ENCODE data around the gene FAM81B.
"Not testable (repeated sequence)": the region's sequence is repeated elsewhere in the genome, so short reads cannot be mapped to it uniquely, and the experiment has no call there.

The FAM81B gene

GRCh38 chr5:95390812-95391492, at the start of gene FAM81B:
FAM81B (plus strand) TSS chr5:95391366; CDS start chr5:95391390, 24 bp downstream.
- DNase-seq (ENCODE audit: low read depth in 1 of 2, low spot score in 1 of 2), result no peak

DNA sequence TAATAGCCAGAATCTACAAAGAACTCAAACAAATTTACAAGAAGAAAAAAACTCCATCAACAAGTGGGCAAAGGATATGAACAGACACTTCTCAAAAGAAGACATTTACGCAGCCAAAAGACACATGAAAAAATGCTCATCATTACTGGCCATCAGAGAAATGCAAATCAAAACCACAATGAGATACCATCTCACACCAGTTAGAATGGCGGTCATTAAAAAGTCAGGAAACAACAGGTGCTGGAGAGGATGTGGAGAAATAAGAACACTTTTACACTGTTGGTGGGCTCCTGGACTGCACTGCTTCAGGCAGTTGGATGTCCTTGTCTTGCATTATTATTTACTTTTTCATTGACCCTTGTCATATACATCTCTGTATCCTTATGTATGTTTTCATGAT, 49.7 kb upstream of the FAM81B start:
- not testable (repeated sequence) for DNase-seq (ENCODE audit: low read depth in 1 of 2, low spot score in 1 of 2)

GRCh38 chr5:95347506-95348120, 43.6 kb upstream of the FAM81B start:
- DNase-seq (ENCODE audit: low read depth in 1 of 2, low spot score in 1 of 2), result no peak

DNA sequence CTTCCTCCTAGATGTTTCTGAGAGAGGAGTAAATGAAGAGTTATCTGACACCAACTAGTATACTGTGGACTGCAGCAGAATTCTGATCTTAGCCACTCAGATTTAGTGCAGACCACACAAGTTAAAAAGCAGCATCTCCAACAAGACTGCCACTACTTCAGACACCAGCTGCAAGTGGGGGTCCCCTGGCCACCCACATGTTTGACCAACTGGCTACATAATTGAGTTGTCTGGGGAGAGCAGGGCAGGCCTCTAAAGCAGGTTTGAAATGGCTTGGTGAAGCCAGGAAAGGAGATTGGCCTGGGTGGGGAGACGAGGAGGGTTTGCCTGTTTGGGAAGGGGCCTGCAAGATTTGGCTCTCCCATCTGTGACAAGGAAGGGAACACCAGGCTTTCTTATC, 40.5 kb upstream of the FAM81B start:
- DNase-seq (ENCODE audit: low read depth in 1 of 2, low spot score in 1 of 2), result no peak

- no peak for DNase-seq (ENCODE audit: low read depth in 1 of 2, low spot score in 1 of 2)
These were observed 38.5 kb upstream of the FAM81B start for GRCh38 chr5:95352691-95353090.

- DNase-seq (ENCODE audit: low read depth in 1 of 2, low spot score in 1 of 2), result no peak
These were observed 32.8 kb upstream of the FAM81B start for GRCh38 chr5:95358320-95358719.

DNA sequence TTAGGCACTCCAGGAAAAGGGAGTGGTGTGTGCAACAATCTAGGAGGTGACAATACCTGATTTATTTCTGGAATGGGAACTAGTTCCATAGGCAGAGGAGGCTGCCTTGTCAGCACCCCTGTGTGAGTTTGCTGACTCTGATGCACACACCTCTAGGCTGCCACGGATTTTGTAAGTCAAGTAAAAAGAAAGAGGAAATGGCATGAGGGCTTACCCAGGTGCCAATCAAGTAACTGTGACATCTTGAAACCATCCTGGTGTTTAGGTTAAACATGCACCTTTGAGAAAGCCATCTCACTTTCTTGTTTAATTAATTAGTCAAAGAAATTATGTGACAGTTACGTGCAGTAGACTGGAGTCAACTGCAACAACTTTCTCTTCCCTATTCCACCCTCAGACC, 32.3 kb upstream of the FAM81B start:
- DNase-seq (ENCODE audit: low read depth in 1 of 2, low spot score in 1 of 2), result no peak

DNA sequence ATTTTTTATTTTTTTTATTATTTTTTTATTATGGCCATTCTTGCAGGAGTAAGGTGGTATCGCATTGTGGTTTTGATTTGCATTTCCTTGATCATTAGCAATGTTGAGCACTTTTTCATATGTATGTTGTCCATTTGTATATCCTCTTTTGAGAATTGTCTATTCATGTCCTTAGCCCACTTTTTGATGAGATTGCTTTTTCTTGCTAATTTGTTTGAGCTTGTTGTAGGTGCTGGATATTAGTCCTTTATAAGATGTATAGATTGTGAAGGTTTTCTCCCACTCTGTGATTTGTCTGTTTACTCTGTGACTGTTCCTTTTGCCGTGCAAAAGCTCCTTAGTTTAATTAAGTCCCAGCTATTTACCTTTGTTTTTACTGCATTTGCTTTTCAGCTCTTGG, 30.5 kb upstream of the FAM81B start:
- not testable (repeated sequence) for DNase-seq (ENCODE audit: low read depth in 1 of 2, low spot score in 1 of 2)

DNA sequence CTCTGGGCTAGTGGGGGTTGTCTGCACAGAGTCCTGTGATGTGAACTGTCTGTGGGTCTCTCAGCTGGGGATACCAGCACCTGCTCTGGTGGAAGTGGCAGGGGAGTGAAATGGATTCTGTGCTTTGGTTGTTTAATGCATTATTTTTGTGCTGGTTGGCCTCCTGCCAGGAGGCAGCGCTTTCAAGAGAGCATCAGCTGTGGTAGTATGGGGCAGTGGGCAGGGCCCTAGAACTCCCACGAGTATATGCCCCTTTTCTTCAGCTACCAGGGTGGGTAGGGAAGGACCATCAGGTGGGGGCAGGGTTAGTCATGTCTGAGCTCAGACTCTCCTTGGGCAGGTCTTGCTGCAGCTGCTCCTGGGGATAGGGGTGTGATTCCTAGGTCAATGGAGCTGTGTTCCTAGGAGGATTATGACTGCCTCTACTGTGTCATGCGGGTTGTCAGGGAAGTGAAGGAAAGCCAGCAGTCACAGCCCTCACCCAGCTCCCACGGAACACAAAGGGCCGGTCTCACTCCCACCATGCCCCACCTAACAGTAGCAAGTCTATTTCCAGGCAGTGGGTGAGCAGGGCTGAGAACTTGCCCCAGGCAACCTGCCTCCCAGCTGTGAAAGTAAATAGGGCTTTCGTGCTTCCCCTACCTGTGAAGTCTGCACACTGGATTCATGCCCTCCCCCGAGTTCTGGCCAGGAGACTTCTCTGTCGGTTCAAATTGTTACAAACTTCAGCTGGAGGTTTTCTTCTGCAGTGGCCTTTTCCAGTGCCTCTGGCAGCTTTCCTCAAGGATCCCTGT, 25.7 kb upstream of the FAM81B start:
- DNase-seq (ENCODE audit: low read depth in 1 of 2, low spot score in 1 of 2), result no peak

GRCh38 chr5:95369782-95370181, 21.4 kb upstream of the FAM81B start:
- no peak for DNase-seq (ENCODE audit: low read depth in 1 of 2, low spot score in 1 of 2)

- DNase-seq (ENCODE audit: low read depth in 1 of 2, low spot score in 1 of 2), result no peak
These were observed 17.1 kb upstream of the FAM81B start for GRCh38 chr5:95374061-95374460.

GRCh38 chr5:95375591-95375990, 15.6 kb upstream of the FAM81B start:
- DNase-seq (ENCODE audit: low read depth in 1 of 2, low spot score in 1 of 2), result no peak

DNA sequence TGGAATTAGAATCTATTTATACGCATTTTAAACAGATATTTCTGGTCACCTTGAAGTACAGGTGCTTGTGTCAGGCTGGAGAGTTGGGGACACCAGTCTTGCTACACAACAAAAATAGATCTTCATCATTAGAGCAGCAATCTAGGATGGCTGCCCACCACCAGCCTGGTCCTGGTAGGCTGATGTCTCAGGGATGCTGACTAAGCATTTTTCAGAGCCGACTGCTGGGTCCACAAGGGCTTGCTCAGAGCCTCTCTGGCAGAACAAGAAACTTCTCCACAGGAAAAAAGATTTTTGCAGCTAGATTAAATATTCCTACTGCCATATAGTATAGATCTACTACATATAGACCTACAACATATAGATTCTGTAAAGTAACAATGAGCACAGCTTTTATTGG, 12.0 kb upstream of the FAM81B start:
- DNase-seq (ENCODE audit: low read depth in 1 of 2, low spot score in 1 of 2), result no peak

GRCh38 chr5:95380103-95380628, 11.0 kb upstream of the FAM81B start:
- no peak for DNase-seq (ENCODE audit: low read depth in 1 of 2, low spot score in 1 of 2)

- DNase-seq (ENCODE audit: low read depth in 1 of 2, low spot score in 1 of 2), result no peak
These were observed 8.4 kb upstream of the FAM81B start for GRCh38 chr5:95382801-95383200.

GRCh38 chr5:95384485-95385213, 6.5 kb upstream of the FAM81B start:
- no peak for DNase-seq (ENCODE audit: low read depth in 1 of 2, low spot score in 1 of 2)

DNA sequence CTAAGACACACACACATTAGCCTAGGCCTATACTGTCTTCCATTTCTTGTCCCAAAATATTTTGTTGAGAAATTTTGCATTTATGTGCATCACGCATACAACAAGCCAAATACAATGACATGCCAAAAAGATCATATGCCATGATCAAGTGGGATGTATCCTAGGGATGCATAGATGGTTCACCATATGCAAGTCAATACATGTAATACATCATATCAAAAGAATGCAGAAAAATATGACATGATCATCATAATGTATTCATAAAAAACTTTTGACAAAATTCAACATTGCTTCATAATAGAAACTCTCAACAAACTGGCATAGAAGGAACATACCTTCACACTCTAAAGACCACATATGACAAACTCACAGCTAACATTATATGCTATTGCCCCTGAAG, 5.8 kb upstream of the FAM81B start:
- DNase-seq (ENCODE audit: low read depth in 1 of 2, low spot score in 1 of 2), result no peak

DNA sequence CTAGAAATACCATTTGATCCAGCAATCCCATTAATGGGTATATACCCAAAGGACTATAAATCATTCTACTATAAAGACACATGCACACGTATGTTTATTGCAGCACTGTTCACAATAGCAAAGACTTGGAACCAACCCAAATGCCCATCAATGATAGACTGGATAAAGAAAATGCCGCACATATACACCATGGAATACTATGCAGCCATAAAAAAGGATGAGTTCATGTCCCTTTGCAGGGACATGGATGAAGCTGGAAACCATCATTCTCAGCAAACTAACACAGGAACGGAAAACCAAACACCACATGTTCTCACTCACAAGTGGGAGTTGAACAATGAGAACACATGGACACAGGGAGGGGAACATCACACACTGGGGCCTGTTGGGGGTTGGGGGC, 799 bp downstream of the FAM81B start:
- DNase-seq (ENCODE audit: low read depth in 1 of 2, low spot score in 1 of 2), result not testable (repeated sequence)

DNA sequence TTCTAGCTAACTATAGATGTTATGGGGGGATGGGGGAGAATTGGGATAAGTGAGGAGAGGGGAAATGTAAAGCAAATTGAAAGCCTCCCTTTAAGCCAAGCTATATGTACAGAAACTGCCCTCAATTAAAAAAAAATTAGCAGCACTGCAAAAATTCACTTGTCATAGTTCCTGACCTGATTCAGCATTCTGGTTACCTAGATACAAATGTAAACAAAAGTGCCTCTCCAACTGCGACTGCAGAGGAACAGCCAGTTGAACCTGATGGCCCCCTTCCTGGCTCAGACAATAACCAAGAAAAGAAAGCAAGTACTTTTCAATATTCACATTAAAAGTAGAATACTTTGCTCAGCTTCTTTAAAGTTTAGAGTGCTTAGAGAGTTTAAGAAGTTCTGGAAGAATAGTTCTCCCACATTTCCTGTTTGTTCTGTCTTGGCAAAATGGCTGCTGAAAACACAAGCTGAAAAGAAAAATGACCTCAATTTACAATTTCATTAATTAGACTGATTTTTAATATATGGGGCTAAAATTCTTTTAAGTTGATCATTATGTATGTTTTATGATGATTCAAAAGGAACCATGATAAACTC, 1.5 kb downstream of the FAM81B start:
- DNase-seq (ENCODE audit: low read depth in 1 of 2, low spot score in 1 of 2), result no peak

DNA sequence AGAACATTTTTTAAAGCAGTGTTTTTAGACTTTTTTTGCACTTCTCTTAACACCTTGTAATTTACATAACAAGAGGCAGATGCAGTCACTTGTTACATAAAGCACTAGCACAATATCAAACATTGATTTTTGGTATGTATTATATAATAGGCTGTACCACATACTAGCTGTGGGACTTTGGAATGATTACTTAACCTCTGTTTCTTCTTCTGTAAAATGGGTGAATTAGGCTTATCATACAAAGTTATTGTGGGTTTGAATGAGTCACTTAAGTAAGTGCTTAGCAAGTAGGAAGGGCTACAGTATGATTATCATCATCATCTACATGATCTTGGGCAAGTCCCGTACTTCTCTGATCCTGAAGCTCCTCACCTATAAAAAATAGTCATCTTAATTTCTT, 2.1 kb downstream of the FAM81B start:
- DNase-seq (ENCODE audit: low read depth in 1 of 2, low spot score in 1 of 2), result no peak

DNA sequence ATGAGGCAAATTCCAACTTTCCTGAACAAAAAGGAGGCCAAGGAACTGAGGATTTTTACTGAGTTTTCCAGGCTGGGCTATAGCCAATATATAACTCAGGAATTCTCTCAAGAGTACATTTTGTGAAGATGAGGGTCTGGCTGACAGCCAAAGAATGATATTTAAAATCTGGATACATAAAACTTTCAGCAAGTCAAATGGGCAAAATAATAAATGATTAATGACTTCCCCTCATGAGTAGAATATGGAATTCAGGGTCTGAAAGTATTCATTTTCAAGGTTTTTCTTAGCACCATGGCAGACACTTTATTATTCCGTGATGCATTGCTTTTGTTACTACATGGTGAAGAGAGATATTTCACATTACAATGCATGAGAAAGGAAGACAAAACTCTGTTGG, 7.8 kb downstream of the FAM81B start:
- DNase-seq (ENCODE audit: low read depth in 1 of 2, low spot score in 1 of 2), result no peak
